Uterus (tissue), 2 donors: Measurements from ENCODE around the gene TBC1D5.

Experiments
- POLR2A ChIP-seq, 2 donors: fragments of 450-650 bp; IDR thresholded peaks; one replicate each; pipeline ENCODE4 v1.6.1; 2016; ENCODE audit warnings: antibody characterized with exemption in 2 of 2, mild to moderate bottlenecking in 1 of 2, moderate library complexity in 1 of 2
- TF ChIP-seq, protein P1 (sequence below), 4 experiments: fragments of 200-600 bp in 2 of 4; fragments of 450-650 bp in 2 of 4; sonication (generic) in 2 of 4; IDR thresholded peaks; one replicate each; pipeline ENCODE4 v1.5.1; 2016 to 2019; ENCODE audit warnings: antibody characterized with exemption in 4 of 4, mild to moderate bottlenecking in 2 of 4, moderate library complexity in 1 of 4

DNA sequence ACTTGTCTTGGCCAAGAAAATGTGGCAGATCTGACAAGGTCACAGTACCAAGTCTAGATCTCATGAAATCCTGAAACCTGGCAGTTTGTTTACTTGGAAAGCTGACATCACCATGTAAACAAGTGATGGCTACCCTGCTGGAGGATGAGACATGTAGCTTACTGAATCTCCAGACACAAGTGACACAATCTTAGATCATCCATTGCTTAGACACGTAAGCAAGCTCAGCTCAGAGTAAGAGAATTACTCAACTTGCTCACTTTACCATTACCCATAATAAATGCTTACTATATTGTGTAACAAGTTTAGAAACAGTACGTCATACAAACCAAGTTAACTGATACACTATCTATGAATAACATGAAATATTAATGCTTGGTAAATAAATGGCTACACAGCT, 263.8 kb downstream of the TBC1D5 start:
- TF ChIP-seq, protein P1, sequence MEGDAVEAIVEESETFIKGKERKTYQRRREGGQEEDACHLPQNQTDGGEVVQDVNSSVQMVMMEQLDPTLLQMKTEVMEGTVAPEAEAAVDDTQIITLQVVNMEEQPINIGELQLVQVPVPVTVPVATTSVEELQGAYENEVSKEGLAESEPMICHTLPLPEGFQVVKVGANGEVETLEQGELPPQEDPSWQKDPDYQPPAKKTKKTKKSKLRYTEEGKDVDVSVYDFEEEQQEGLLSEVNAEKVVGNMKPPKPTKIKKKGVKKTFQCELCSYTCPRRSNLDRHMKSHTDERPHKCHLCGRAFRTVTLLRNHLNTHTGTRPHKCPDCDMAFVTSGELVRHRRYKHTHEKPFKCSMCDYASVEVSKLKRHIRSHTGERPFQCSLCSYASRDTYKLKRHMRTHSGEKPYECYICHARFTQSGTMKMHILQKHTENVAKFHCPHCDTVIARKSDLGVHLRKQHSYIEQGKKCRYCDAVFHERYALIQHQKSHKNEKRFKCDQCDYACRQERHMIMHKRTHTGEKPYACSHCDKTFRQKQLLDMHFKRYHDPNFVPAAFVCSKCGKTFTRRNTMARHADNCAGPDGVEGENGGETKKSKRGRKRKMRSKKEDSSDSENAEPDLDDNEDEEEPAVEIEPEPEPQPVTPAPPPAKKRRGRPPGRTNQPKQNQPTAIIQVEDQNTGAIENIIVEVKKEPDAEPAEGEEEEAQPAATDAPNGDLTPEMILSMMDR (IDR thresholded peaks at IDR 0.05): no peak
- TF ChIP-seq POLR2A (IDR thresholded peaks at IDR 0.05): no peak
